Muscle layer of duodenum (tissue), 2 donors: ENCODE results near the gene ICE2.

Source experiments
- H3K27ac ChIP-seq: one replicate; pipeline ENCODE4 v1.7.0; 2013; ENCODE audit warnings: mild to moderate bottlenecking, low read length
- H3K27me3 ChIP-seq: one replicate; pipeline ENCODE4 v1.7.0; 2013; ENCODE audit warnings: low read depth, mild to moderate bottlenecking, control low read depth, low read length
- H3K36me3 ChIP-seq, 2 donors: one replicate each; pipeline ENCODE4 v1.7.0; 2013; ENCODE audit warnings: low read length in 2 of 2, control low read depth in 1 of 2, mild to moderate bottlenecking in 1 of 2; ENCODE audit not compliant: insufficient read depth in 2 of 2, control insufficient read depth in 1 of 2
- H3K4me1 ChIP-seq, 2 donors: one replicate each; pipeline ENCODE4 v1.7.0; 2013; ENCODE audit warnings: low read length in 2 of 2, mild to moderate bottlenecking in 2 of 2, control low read depth in 1 of 2, moderate library complexity in 1 of 2; ENCODE audit not compliant: insufficient read depth in 2 of 2, control insufficient read depth in 1 of 2
- H3K4me3 ChIP-seq, 2 donors: one replicate each; pipeline ENCODE4 v1.7.0; 2013; ENCODE audit warnings: low read length in 2 of 2, low read depth in 1 of 2, mild to moderate bottlenecking in 1 of 2
- H3K9me3 ChIP-seq, 2 donors: one replicate each; pipeline ENCODE4 v1.7.0; 2013; ENCODE audit warnings: low read length in 2 of 2, control low read depth in 1 of 2, mild to moderate bottlenecking in 1 of 2; ENCODE audit not compliant: control insufficient read depth in 1 of 2
- donor health status: healthy.

The ICE2 gene

GRCh38 chr15:60471314-60471713, 7.6 kb downstream of the ICE2 start:
- Histone ChIP-seq H3K4me1 (peaks cover 0 to 7% of the 10 kb centered on the region in 2 donors), H3K27ac (no peak overlapping the region), H3K36me3 (peaks cover 17 to 28% of the 10 kb centered on the region in 2 donors), H3K27me3 (no peaks in the 10 kb centered on the region), H3K9me3 (no peaks in the 10 kb centered on the region), H3K4me3 (no peak overlapping the region)

GRCh38 chr15:60469893-60470641, 8.9 kb downstream of the ICE2 start:
- H3K36me3 ChIP-seq = peaks cover 17 to 34% of the 10 kb centered on the region in 2 donors
- no peak overlapping the region for H3K27ac ChIP-seq
- H3K4me3 ChIP-seq = no peak overlapping the region
- peaks cover 0 to 3% of the 10 kb centered on the region in 2 donors for H3K4me1 ChIP-seq
- no peaks in the 10 kb centered on the region for H3K27me3 ChIP-seq
- H3K9me3 ChIP-seq = no peaks in the 10 kb centered on the region

- no peaks in the 10 kb centered on the region for H3K9me3 ChIP-seq
- peaks cover 7 to 27% of the 10 kb centered on the region in 2 donors for H3K36me3 ChIP-seq
- peaks cover 0 to under 1% of the 10 kb centered on the region in 2 donors for H3K4me1 ChIP-seq
- no peak overlapping the region for H3K27ac ChIP-seq
- H3K4me3 ChIP-seq = no peak overlapping the region
- H3K27me3 ChIP-seq = no peaks in the 10 kb centered on the region
Measured at GRCh38 chr15:60464836-60465630, 13.9 kb downstream of the ICE2 start.

DNA sequence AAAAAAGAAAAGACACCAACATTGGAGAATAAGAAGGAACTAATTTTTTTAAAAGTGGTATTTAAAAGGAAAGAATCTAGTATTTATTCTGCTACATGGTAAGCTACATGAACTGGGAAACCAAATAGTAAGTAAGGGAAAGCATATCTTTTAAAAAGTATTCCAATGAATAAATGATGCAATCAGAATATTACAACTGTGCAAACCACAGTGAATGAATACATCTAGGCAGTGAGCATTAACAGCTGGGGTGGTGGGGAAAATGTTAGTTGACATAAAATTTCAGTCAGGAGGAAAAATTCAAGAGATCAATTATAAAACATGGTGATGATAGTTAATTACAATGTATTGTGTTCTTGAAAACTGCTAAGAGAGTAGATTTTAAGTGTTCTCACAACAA, 16.9 kb downstream of the ICE2 start:
- Histone ChIP-seq H3K4me3 (no peak overlapping the region), H3K27ac (no peak overlapping the region), H3K27me3 (no peaks in the 10 kb centered on the region), H3K9me3 (no peaks in the 10 kb centered on the region), H3K36me3 (peaks cover 3 to 20% of the 10 kb centered on the region in 2 donors), H3K4me1 (no peaks in the 10 kb centered on the region)

DNA sequence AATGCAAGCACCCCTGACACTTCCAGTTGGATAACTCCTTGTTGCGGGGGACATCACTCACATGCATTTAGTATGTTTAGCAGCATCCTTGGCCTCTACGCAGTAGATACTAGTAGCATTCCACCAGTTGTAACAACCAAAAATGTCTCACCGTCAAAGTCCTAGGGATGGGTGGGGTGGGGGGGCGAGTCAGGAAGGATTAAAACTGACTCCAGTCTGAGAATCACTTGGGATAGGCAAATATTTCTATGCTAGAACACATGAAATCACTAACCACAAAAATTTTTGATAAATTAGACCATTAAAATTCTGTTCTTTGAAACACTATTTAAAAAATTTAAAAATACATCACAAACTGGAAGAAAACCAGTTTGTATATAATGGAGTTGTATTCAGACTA, 18.0 kb downstream of the ICE2 start:
- no peaks in the 10 kb centered on the region for H3K27me3 ChIP-seq
- peaks cover 3 to 18% of the 10 kb centered on the region in 2 donors for H3K36me3 ChIP-seq
- no peaks in the 10 kb centered on the region for H3K9me3 ChIP-seq
- H3K4me1 ChIP-seq = no peaks in the 10 kb centered on the region
- H3K27ac ChIP-seq = no peak overlapping the region
- H3K4me3 ChIP-seq = no peak overlapping the region

DNA sequence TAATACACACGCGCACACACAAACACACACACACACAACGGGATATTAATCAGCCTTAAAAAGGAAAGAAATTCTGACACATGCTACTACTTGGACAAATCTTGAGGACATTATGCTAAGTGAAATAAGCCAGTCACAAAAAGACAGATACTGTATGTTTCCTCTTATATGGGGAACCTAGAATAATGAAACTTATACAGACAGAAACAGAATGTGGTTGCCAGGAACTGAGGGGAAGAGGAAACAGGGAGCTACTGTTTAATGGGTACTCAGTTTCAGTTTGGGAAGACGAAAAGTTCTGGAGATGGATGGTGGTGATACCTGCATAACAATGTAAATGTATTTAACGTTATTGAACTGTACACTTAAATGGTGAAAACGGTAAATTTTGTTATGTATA, 20.2 kb downstream of the ICE2 start:
- H3K4me1 ChIP-seq = no peaks in the 10 kb centered on the region
- no peak overlapping the region for H3K4me3 ChIP-seq
- H3K27me3 ChIP-seq = no peaks in the 10 kb centered on the region
- H3K27ac ChIP-seq = no peak overlapping the region
- peaks cover 3 to 24% of the 10 kb centered on the region in 2 donors for H3K36me3 ChIP-seq
- H3K9me3 ChIP-seq = no peaks in the 10 kb centered on the region

GRCh38 chr15:60457985-60458384, 21.0 kb downstream of the ICE2 start:
- Histone ChIP-seq H3K27me3 (no peaks in the 10 kb centered on the region), H3K36me3 (peaks cover 6 to 32% of the 10 kb centered on the region in 2 donors), H3K9me3 (no peaks in the 10 kb centered on the region), H3K27ac (no peak overlapping the region), H3K4me3 (no peak overlapping the region), H3K4me1 (no peaks in the 10 kb centered on the region)

GRCh38 chr15:60454824-60455223, 24.1 kb downstream of the ICE2 start:
- H3K27ac ChIP-seq = no peak overlapping the region
- no peak overlapping the region for H3K4me3 ChIP-seq
- H3K4me1 ChIP-seq = no peaks in the 10 kb centered on the region
- H3K36me3 ChIP-seq = peaks cover 6 to 33% of the 10 kb centered on the region in 2 donors
- no peaks in the 10 kb centered on the region for H3K27me3 ChIP-seq
- no peaks in the 10 kb centered on the region for H3K9me3 ChIP-seq

DNA sequence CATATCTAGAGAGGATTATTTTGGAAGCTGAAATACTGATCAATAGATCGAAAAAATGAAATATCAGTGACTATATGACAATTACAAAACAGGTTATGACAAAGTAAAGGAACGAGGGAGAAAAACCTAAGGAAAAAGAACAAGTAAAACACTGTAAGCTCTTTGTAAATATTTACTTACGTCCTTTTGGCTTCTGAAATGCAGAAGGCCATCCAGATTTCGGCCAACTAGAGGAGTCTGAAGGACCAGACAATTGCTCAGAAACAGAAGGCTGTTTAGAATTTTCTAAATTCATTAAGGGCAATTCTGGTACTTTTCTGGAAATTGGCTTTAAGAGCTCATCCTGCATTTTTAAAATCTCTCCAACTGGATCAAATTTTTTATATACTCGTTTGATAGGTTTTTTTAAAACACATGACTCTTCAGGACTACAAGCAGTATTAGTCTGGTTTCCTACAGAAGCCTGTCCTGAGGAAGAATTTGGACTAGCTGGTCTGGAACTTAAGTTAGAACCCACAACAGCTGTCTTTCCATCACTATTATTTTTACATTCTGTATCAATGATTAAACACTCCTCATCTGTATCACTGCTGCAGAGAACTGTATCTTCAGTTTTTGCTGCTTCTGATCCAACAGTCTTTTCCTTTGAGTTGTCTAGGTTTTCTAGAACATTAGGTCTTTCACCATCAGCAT, 30.1 kb downstream of the ICE2 start:
- no peaks in the 10 kb centered on the region for H3K4me1 ChIP-seq
- H3K27me3 ChIP-seq = no peaks in the 10 kb centered on the region
- H3K4me3 ChIP-seq = no peak overlapping the region
- H3K36me3 ChIP-seq = peaks cover 6 to 28% of the 10 kb centered on the region in 2 donors
- no peak overlapping the region for H3K27ac ChIP-seq
- H3K9me3 ChIP-seq = no peaks in the 10 kb centered on the region

- Histone ChIP-seq H3K4me1 (no peaks in the 10 kb centered on the region), H3K27ac (no peak overlapping the region), H3K4me3 (no peak overlapping the region), H3K27me3 (no peaks in the 10 kb centered on the region), H3K36me3 (peaks cover 0 to 16% of the 10 kb centered on the region in 2 donors), H3K9me3 (no peaks in the 10 kb centered on the region)
Measured at GRCh38 chr15:60444289-60444912, 34.5 kb downstream of the ICE2 start.

DNA sequence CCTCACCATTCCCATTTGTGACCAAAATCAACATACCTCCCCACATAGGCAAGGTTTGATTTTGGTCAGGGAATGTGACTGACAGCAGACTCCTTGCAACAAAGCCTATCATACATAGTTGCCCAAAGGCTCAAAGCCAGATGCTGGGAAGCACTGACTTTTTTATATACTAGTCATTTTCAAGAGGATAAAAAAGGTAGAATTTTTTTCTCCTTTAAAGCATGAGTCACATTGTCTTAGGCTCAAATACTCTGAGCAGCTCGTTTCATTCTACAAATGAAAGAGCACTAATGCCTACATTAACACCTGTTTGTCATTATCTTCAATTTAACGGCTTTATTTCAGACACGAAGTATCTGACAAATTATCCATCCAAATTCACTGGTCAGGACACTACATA, 36.2 kb downstream of the ICE2 start:
- Histone ChIP-seq H3K9me3 (no peaks in the 10 kb centered on the region), H3K4me1 (no peaks in the 10 kb centered on the region), H3K27ac (no peak overlapping the region), H3K27me3 (no peaks in the 10 kb centered on the region), H3K36me3 (peaks cover 0 to 11% of the 10 kb centered on the region in 2 donors), H3K4me3 (no peak overlapping the region)
